Suprapubic skin (tissue), 3 donors: ENCODE data around the gene CCDC57.

ENCODE experiments used
- CTCF ChIP-seq, 2 donors: fragments of 200-600 bp in 1 of 2; fragments of 450-650 bp in 1 of 2; sonication (generic) in 1 of 2; IDR thresholded peaks; one replicate each; pipeline ENCODE4 v1.5.1; 2016 to 2019; ENCODE audit warnings: antibody characterized with exemption in 2 of 2, mild to moderate bottlenecking in 1 of 2, moderate library complexity in 1 of 2
- EP300 ChIP-seq: sonication (generic); formaldehyde crosslinking; IDR thresholded peaks from one replicate; pipeline ENCODE4 v1.6.1; 2017; ENCODE audit warnings: antibody characterized with exemption
- POLR2A ChIP-seq, 2 donors: fragments of 450-650 bp; IDR thresholded peaks; one replicate each; pipeline ENCODE4 v1.6.1; 2017; ENCODE audit warnings: antibody characterized with exemption in 2 of 2, mild to moderate bottlenecking in 2 of 2, moderate library complexity in 2 of 2

DNA sequence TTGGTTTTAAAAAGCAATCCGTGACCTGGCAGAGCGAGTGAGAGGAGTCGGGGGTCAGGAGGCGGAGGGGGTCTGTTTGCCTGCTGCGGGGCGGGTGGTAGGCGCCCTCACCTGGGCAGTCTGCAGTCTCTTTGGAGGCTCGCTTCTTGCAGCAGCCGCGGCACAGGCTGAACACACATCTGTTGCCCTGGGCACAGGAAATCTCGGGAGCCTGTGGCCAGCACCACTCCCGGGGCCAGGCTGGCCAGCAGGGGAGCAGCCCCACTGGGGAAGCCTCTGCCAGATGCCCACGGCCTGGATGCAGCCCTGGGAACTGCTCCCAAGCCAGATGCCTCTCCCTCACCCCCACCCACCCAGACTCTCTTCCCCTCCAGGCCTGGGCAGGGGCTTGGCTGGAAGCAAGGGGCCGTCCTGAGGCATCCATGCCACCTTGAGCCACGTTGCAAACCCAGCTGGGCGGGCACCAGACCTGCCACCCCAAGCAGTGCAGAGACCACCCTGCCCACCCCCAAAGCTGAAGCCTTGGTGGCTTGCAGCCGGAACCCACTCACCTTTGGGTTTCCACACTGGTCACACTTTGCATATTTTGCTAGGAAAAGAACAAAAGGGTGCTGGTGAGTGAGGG is 154.3 kb downstream of the CCDC57 start:
- no peak for TF ChIP-seq CTCF (IDR thresholded peaks at IDR 0.05)
- TF ChIP-seq POLR2A (IDR thresholded peaks at IDR 0.05), result no peak
- no peak for TF ChIP-seq EP300
